Gastrocnemius medialis (tissue), 4 donors: ENCODE data around the gene BMP8A. TPM values are rescaled to one million over a fixed set of nuclear protein-coding genes. Genes with fewer than 3 reads are reported as not detected.

ENCODE experiments used
- ATAC-seq, 2 donors: fragments of 150-250 bp; one replicate each; pipeline ENCODE4 v1.9.1; 2016
- DNase-seq, 2 donors: peaks; one replicate each; pipeline ENCODE4 v3.0.0-alpha.2; 2019
- H3K27ac ChIP-seq, 4 donors: fragments of 200-600 bp; sonication (generic); 1 replicate in 1 of 4; 2 replicates in 3 of 4; pipeline ENCODE4 v1.5.1; 2016 to 2018; ENCODE audit warnings: mild to moderate bottlenecking in 2 of 4, moderate library complexity in 1 of 4
- H3K27me3 ChIP-seq, 3 donors: fragments of 200-600 bp; sonication (generic) in 2 of 3; 1 replicate in 1 of 3; 2 replicates in 2 of 3; pipeline versions ENCODE4 v1.5.1 to v1.6.0; 2016 to 2019; ENCODE audit warnings: mild to moderate bottlenecking in 1 of 3, moderate library complexity in 1 of 3
- H3K36me3 ChIP-seq, 2 donors: fragments of 200-600 bp; sonication (generic) in 1 of 2; one replicate each; pipeline ENCODE4 v1.5.1; 2017 to 2018
- H3K4me1 ChIP-seq, 2 donors: fragments of 200-600 bp; sonication (generic) in 1 of 2; one replicate each; pipeline ENCODE4 v1.5.1; 2016 to 2017; ENCODE audit warnings: mild to moderate bottlenecking in 2 of 2
- H3K4me3 ChIP-seq, 4 donors: fragments of 200-600 bp; sonication (generic) in 3 of 4; 1 replicate in 1 of 4; 2 replicates in 3 of 4; pipeline ENCODE4 v1.5.1; 2016 to 2019; ENCODE audit warnings: mild to moderate bottlenecking in 2 of 4
- H3K9me3 ChIP-seq, 3 donors: fragments of 200-600 bp; sonication (generic) in 2 of 3; 1 replicate in 1 of 3; 2 replicates in 2 of 3; pipeline ENCODE4 v1.5.1; 2016 to 2019
- POLR2A ChIP-seq, 2 donors: fragments of 450-650 bp; IDR thresholded peaks; one replicate each; pipeline ENCODE4 v1.6.1; 2017; ENCODE audit warnings: antibody characterized with exemption in 2 of 2, mild to moderate bottlenecking in 2 of 2, moderate library complexity in 2 of 2
- in situ Hi-C, 4 donors: fragments of 200-750 bp; cut with MboI; loops; one replicate each; pipeline versions ENCODE4 v1.15.0 to v1.8.0; 2017; ENCODE audit warnings: low sequenced_read_pairs in 4 of 4
- intact Hi-C: fragments of 100-400 bp; cut with DNase I; formaldehyde crosslinking; loops from one replicate; pipeline ENCODE4 v1.15.1; 2023; ENCODE audit warnings: low total_unique reads
- total RNA-seq, 4 donors: library from RNA; depleted of rRNA; stranded (reverse); fragments of >200 nt; gene quantifications; one replicate each; pipeline versions ENCODE4 v1.1.0 to v1.2.3, GENCODE V29; 2016
- TF ChIP-seq, protein P1 (sequence below), 5 experiments: fragments of 450-650 bp in 3 of 5; fragments of 200-600 bp in 2 of 5; sonication (generic) in 2 of 5; IDR thresholded peaks in 4 of 5; conservative IDR thresholded peaks in 1 of 5; 1 replicate in 4 of 5; 2 replicates in 1 of 5; pipeline ENCODE4 v1.5.1; 2016 to 2019; ENCODE audit warnings: antibody characterized with exemption in 5 of 5, mild to moderate bottlenecking in 3 of 5, moderate library complexity in 3 of 5

BMP8A gene
- total RNA-seq, 4 donors from 2014 or later: 0.31 to 1.3 TPM; not detected in 2

DNA sequence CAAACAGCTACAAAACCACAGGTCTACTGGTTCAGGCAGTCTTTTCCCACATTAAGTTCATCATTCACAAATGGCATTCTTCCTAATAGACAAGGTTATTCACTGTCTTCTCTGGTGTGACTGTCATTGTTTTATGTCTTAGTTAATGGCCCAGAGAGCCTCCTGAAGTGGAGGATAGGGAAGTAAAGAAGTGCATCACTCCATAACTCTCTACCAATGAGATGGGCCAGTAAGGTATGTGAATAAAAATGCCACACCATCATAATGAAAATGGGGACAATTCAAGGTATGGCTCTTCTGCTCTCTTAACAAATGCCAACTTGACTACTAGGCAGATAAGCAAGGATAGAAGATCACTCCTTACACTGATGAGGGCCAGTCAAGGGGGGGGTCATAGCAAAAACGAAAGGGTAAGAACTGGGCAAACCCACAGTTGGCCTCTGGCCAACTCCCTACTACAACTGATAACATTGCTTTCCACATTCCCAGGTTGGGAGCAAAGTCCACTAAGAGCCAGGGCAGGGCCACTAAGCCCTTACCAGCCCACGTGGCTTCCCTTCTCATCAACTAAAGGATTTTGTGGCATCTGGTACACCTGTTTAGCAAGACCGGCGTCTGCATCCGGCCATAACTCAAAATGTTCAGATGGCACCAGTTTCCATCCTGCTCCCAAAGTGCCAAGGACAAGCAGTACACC, 75.2 kb downstream of the BMP8A start:
- TF ChIP-seq, protein P1, sequence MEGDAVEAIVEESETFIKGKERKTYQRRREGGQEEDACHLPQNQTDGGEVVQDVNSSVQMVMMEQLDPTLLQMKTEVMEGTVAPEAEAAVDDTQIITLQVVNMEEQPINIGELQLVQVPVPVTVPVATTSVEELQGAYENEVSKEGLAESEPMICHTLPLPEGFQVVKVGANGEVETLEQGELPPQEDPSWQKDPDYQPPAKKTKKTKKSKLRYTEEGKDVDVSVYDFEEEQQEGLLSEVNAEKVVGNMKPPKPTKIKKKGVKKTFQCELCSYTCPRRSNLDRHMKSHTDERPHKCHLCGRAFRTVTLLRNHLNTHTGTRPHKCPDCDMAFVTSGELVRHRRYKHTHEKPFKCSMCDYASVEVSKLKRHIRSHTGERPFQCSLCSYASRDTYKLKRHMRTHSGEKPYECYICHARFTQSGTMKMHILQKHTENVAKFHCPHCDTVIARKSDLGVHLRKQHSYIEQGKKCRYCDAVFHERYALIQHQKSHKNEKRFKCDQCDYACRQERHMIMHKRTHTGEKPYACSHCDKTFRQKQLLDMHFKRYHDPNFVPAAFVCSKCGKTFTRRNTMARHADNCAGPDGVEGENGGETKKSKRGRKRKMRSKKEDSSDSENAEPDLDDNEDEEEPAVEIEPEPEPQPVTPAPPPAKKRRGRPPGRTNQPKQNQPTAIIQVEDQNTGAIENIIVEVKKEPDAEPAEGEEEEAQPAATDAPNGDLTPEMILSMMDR (IDR thresholded peaks at IDR 0.05 in 4 of 5, conservative IDR thresholded peaks at IDR 0.05 in 1 of 5): no peak
- no peak for TF ChIP-seq POLR2A (IDR thresholded peaks at IDR 0.05)
- Histone ChIP-seq H3K27ac (peak overlapping the region; percentile 11 to 35 (median 34)), H3K4me1 (peaks cover 0 to 7% of the 10 kb centered on the region in 2 donors), H3K36me3 (peaks cover 16 to 100% of the 10 kb centered on the region in 2 donors), H3K9me3 (no peaks in the 10 kb centered on the region), H3K4me3 (no peak overlapping the region), H3K27me3 (no peaks in the 10 kb centered on the region)
- DNase-seq (no peak), ATAC-seq (no peak)
- intact Hi-C loops: no loop called here
- in situ Hi-C loops: no loop called here

DNA sequence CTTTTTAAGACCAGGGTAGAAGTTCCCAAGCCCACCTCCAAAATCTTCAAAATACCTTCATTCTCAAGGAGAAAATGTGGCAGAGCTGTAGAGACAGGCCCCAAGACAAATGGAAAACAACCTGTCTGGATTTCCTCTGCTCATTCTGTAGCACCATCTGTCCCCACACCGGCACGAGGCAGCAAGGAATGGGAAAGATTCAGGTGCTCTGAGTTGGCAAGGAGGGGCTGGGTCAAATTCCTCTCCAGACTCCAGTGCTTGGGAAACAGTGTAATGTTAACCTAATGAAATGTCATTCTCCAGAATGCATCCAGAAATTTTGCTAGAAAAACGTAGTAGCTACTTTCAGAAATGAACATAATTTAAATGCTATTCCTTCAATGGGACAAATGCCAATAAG, 75.9 kb downstream of the BMP8A start:
- DNase-seq: peak in 1 of 2 donors; percentile 35
- intact Hi-C loops: no loop called here
- Histone ChIP-seq H3K36me3 (peaks cover 12 to 97% of the 10 kb centered on the region in 2 donors), H3K9me3 (no peaks in the 10 kb centered on the region), H3K4me3 (no peak overlapping the region), H3K27me3 (no peaks in the 10 kb centered on the region), H3K4me1 (peaks cover 4 to 10% of the 10 kb centered on the region in 2 donors), H3K27ac (peak overlapping the region; percentile 11 to 35 (median 34))
- peak in 1 of 2 donors; percentile 48 for ATAC-seq
- no peak for TF ChIP-seq POLR2A (IDR thresholded peaks at IDR 0.05)
- TF ChIP-seq, protein P1 (IDR thresholded peaks at IDR 0.05 in 4 of 5, conservative IDR thresholded peaks at IDR 0.05 in 1 of 5): no peak
- in situ Hi-C loops: no loop called here

DNA sequence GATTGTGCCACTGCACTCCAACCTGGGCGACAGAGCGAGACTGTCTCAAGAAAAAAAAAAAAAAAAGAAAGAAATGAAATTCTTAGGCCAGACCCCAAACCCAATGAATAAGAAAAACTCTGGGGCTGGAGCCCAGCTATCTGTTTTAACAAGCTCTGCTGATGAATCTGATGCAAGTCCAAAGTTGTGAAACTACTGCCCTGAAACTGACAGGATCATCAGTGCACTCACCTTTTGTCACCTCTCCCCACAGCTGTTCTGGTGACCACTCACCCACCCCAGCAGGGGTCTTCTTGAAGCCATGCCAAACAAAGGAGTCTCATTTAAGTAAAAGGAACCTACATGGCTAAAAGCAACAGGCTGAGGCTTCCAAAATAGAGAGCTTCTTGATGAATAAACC, 76.8 kb downstream of the BMP8A start:
- no peak for DNase-seq
- peaks cover 9 to 88% of the 10 kb centered on the region in 2 donors for H3K36me3 ChIP-seq
- no peaks in the 10 kb centered on the region for H3K27me3 ChIP-seq
- intact Hi-C loops: no loop called here
- H3K9me3 ChIP-seq: no peaks in the 10 kb centered on the region
- peak in 1 of 2 donors; percentile 31 for ATAC-seq
- peaks cover 13 to 19% of the 10 kb centered on the region in 2 donors for H3K4me1 ChIP-seq
- TF ChIP-seq, protein P1 (IDR thresholded peaks at IDR 0.05 in 4 of 5, conservative IDR thresholded peaks at IDR 0.05 in 1 of 5): no peak
- TF ChIP-seq POLR2A (IDR thresholded peaks at IDR 0.05): no peak
- H3K4me3 ChIP-seq: no peak overlapping the region
- peak overlapping the region in 2 of 4 donors; percentile 19 to 44 for H3K27ac ChIP-seq
- in situ Hi-C loops: no loop called here

DNA sequence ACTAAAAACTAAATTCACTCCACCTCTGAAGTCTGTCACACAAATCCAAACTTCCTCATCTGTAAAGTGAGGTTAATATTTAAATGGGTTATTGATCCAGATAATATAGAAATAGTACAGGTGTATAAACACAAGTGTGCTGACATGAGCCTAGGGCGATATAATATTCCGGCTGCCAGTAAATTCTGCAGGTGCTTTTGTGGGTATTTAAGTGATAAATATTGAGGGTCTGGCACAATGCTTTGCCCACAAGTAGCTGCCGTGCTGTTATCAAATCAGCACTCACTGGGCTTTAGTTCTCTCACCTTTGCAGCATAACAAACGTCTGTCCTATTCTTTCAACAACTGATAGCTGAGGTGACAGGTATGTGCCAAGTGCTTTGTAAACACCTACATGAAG, 77.6 kb downstream of the BMP8A start:
- Histone ChIP-seq H3K4me1 (peaks cover 21 to 28% of the 10 kb centered on the region in 2 donors), H3K27ac (peak overlapping the region in 1 of 4 donors; percentile 8), H3K9me3 (no peaks in the 10 kb centered on the region), H3K36me3 (peaks cover 6 to 80% of the 10 kb centered on the region in 2 donors), H3K27me3 (no peaks in the 10 kb centered on the region), H3K4me3 (no peak overlapping the region)
- no peak for DNase-seq
- in situ Hi-C loops (no loop called here), intact Hi-C loops (no loop called here)
- no peak for ATAC-seq
- TF ChIP-seq, protein P1 (IDR thresholded peaks at IDR 0.05 in 4 of 5, conservative IDR thresholded peaks at IDR 0.05 in 1 of 5): no peak
